Ovary (tissue), 3 donors: ENCODE results near the gene CACFD1.

Experiments
- POLR2A ChIP-seq: fragments of 450-650 bp; IDR thresholded peaks from one replicate; pipeline ENCODE4 v1.6.1; 2017; ENCODE audit warnings: antibody characterized with exemption, mild to moderate bottlenecking, moderate library complexity
- TF ChIP-seq, protein P1 (sequence below), 3 donors: fragments of 450-650 bp in 2 of 3; fragments of 200-600 bp in 1 of 3; IDR thresholded peaks; one replicate each; pipeline versions ENCODE4 v1.5.1 to v1.8.0; 2016 to 2022; ENCODE audit warnings: antibody characterized with exemption in 3 of 3, mild to moderate bottlenecking in 1 of 3
- donor health status: DM: no; HTN: no; CAD: no.

GRCh38 chr9:133471551-133472276 lies 11.9 kb downstream of the CACFD1 start:
- TF ChIP-seq, protein P1, sequence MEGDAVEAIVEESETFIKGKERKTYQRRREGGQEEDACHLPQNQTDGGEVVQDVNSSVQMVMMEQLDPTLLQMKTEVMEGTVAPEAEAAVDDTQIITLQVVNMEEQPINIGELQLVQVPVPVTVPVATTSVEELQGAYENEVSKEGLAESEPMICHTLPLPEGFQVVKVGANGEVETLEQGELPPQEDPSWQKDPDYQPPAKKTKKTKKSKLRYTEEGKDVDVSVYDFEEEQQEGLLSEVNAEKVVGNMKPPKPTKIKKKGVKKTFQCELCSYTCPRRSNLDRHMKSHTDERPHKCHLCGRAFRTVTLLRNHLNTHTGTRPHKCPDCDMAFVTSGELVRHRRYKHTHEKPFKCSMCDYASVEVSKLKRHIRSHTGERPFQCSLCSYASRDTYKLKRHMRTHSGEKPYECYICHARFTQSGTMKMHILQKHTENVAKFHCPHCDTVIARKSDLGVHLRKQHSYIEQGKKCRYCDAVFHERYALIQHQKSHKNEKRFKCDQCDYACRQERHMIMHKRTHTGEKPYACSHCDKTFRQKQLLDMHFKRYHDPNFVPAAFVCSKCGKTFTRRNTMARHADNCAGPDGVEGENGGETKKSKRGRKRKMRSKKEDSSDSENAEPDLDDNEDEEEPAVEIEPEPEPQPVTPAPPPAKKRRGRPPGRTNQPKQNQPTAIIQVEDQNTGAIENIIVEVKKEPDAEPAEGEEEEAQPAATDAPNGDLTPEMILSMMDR (IDR thresholded peaks at IDR 0.05), result no peak
- TF ChIP-seq POLR2A, result no peak
